NCI-H2029 (cell line): Measurements from ENCODE around the gene SYCE3.

Experiments used
- DNase-seq: peaks from one replicate; lab custom pipeline; 2025; lab: John Stamatoyannopoulos, UW

SYCE3 gene

GRCh38 chr22:50575426-50575941 is 12.8 kb upstream of the SYCE3 start:
- DNase-seq = no peak

GRCh38 chr22:50574383-50574755 is 11.7 kb upstream of the SYCE3 start:
- DNase-seq = no peak

GRCh38 chr22:50573491-50574382 is 11.0 kb upstream of the SYCE3 start:
- no peak for DNase-seq

GRCh38 chr22:50572965-50573364 is 10.2 kb upstream of the SYCE3 start:
- DNase-seq = no peak

GRCh38 chr22:50571264-50572175 is 8.8 kb upstream of the SYCE3 start:
- DNase-seq = no peak

- no peak for DNase-seq
Observed at GRCh38 chr22:50570861-50571260, 8.1 kb upstream of the SYCE3 start.

GRCh38 chr22:50569896-50570535 is 7.3 kb upstream of the SYCE3 start:
- no peak for DNase-seq

GRCh38 chr22:50569041-50569459 is 6.3 kb upstream of the SYCE3 start:
- DNase-seq = no peak

GRCh38 chr22:50568626-50569025 is 5.9 kb upstream of the SYCE3 start:
- DNase-seq = no peak

- no peak for DNase-seq
Observed at GRCh38 chr22:50567721-50568252, 5.1 kb upstream of the SYCE3 start.

- no peak for DNase-seq
Observed at GRCh38 chr22:50564289-50564688, 1.6 kb upstream of the SYCE3 start.

- no peak for DNase-seq
Observed at GRCh38 chr22:50563413-50564160, 868 bp upstream of the SYCE3 start.

- no peak for DNase-seq
Observed at GRCh38 chr22:50561401-50562358, 1.0 kb downstream of the SYCE3 start.

- DNase-seq = no peak
Observed at GRCh38 chr22:50560034-50560433, 2.7 kb downstream of the SYCE3 start.

GRCh38 chr22:50556703-50557102 is 6.0 kb downstream of the SYCE3 start:
- no peak for DNase-seq

GRCh38 chr22:50553310-50553709 is 9.4 kb downstream of the SYCE3 start:
- no peak for DNase-seq

- DNase-seq = no peak
Observed at GRCh38 chr22:50551160-50551752, 11.5 kb downstream of the SYCE3 start.

GRCh38 chr22:50550395-50550794 is 12.3 kb downstream of the SYCE3 start:
- DNase-seq = no peak

GRCh38 chr22:50548921-50549790 is 13.6 kb downstream of the SYCE3 start:
- DNase-seq = no peak
